Fibroblast of pulmonary artery (primary cell): Measurements from ENCODE around the gene KRTAP2-4.
"Not testable (repeated sequence)": the region's sequence is repeated elsewhere in the genome, so short reads cannot be mapped to it uniquely, and the experiment has no call there.

ENCODE experiments used
- DNase-seq: peaks from one replicate; pipeline ENCODE4 v3.0.0-alpha.2; 2010; ENCODE audit warnings: low read depth
- H3K4me3 ChIP-seq: replicated peaks from 2 replicates; pipeline ENCODE4 v1.5.1; 2011; ENCODE audit warnings: low read depth, mild to moderate bottlenecking, control low read depth, low read length, moderate library complexity
- TF ChIP-seq, protein P1 (sequence below): IDR thresholded peaks from 2 replicates; pipeline ENCODE4 v1.5.1; 2011; ENCODE audit warnings: mild to moderate bottlenecking, control low read depth, low read length, inconsistent platforms; ENCODE audit errors: missing control alignments

Gene KRTAP2-4

GRCh38 chr17:41065829-41066624 lies at the start of gene KRTAP2-4:
Gene KRTAP2-4 (minus strand): TSS chr17:41065879. CDS start chr17:41065845, 34 bp downstream.
- DNase-seq = peak; percentile 49
- TF ChIP-seq, protein P1, sequence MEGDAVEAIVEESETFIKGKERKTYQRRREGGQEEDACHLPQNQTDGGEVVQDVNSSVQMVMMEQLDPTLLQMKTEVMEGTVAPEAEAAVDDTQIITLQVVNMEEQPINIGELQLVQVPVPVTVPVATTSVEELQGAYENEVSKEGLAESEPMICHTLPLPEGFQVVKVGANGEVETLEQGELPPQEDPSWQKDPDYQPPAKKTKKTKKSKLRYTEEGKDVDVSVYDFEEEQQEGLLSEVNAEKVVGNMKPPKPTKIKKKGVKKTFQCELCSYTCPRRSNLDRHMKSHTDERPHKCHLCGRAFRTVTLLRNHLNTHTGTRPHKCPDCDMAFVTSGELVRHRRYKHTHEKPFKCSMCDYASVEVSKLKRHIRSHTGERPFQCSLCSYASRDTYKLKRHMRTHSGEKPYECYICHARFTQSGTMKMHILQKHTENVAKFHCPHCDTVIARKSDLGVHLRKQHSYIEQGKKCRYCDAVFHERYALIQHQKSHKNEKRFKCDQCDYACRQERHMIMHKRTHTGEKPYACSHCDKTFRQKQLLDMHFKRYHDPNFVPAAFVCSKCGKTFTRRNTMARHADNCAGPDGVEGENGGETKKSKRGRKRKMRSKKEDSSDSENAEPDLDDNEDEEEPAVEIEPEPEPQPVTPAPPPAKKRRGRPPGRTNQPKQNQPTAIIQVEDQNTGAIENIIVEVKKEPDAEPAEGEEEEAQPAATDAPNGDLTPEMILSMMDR = no peak
- no peak within 1 kb of the TSS for H3K4me3 ChIP-seq

- TF ChIP-seq, protein P1 = no peak
- DNase-seq = no peak
- H3K4me3 ChIP-seq = no peak overlapping the region
These were observed 45.6 kb upstream of the KRTAP2-4 start for GRCh38 chr17:41111151-41111885.

DNA sequence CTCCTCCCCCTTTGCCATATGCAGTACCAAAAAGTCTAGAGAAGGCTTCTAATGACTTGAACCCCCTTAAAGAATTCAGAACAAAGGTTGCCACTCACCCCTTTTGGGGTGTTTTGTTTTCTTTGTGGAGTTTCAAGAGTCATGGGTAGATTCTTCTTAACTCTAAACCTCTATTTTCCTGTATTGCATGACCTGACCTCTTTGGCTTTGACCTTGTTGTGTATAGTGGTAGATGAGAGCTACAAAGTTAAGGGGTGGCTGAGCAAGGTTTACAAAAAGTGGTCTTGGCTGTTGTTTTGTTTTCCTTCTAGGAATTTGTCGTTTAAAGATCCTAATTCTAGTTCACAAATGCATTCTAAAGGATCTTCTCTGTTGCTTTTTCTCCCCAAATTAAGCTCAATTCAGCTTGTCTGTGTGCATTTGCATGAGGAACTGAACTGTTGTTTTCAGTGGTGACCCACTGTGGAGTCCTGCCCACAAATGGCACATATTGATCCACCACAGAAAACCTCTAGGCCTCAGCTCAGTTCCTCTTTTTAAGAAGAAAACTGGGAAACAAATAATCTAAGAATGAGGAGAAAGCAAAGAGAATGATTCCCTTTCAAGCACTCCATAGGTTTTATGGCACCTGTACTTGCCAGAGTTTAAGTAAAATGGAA lies 43.2 kb upstream of the KRTAP2-4 start:
- DNase-seq = not testable (repeated sequence)

GRCh38 chr17:41107941-41108450 lies 42.3 kb upstream of the KRTAP2-4 start:
- DNase-seq = no peak
- no peak overlapping the region for H3K4me3 ChIP-seq
- TF ChIP-seq, protein P1 = no peak

More for the DNA sequence above, 43.2 kb upstream of the KRTAP2-4 start:
- H3K4me3 ChIP-seq = not testable (repeated sequence)

DNA sequence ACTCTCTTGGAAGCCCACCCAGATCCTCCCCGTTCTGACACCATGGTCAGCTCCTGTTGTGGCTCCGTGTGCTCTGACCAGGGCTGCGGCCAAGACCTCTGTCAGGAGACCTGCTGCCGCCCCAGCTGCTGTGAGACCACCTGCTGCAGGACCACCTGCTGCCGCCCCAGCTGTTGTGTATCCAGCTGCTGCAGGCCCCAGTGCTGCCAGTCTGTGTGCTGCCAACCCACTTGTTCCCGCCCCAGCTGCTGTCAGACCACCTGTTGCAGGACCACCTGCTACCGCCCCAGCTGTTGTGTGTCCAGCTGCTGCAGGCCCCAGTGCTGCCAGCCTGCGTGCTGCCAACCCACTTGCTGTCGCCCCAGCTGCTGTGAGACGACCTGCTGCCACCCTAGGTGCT lies 39.7 kb upstream of the KRTAP2-4 start, which contains the start of gene KRTAP4-9:
TSS of gene KRTAP4-9 (plus strand) at position 43 of the 400 bp plus-strand sequence. CDS start at position 43, 0 bp downstream.
- not testable (repeated sequence) for H3K4me3 ChIP-seq, DNase-seq

DNA sequence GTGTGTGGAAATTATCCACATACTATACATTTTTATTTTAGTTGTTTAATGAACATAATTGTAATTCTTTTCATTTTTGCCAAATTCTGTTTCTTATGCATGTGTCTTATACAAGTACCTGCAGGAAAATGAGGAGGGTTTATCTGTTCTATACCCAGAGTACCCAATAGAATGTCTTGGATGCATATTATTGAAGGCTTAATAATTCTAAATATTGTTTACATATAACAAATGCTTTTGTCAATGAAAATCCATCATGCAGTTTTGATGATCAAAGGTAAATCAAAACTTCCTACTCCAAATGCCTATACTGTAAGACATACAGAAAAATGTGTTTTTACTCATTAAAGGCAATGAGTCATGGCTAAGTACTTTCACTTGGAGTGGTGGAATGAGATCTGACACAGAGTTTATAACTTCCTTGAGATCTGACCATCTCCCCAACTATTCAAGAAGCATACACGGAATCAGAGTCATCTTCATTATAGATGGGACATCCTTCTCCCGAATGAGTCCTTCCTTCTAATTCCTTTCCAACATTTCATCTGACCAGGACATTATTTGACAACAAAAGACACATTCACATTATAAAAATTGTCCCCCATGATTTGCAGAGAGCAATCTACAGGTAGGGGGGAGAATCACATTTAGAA lies 38.8 kb upstream of the KRTAP2-4 start:
- not testable (repeated sequence) for DNase-seq

DNA sequence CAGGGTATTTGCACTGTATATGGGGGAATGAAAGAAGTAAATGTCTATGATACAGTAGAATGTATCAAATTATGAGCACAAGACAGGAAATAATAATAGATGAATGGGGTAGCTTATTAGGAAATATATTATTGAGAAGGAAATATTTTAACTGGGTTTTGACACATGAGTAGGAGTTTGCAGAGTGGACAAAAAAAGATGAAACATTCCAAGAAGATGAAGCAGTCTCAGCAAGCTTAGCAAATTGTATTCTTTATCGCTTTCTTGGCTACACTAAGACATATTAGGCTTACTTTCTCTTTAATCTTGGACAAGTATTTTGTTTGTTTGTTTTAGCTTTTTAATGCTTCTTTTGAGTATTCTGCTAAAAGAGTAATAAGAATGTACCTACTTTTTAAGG lies 38.2 kb upstream of the KRTAP2-4 start:
- TF ChIP-seq, protein P1 = no peak

More for the DNA sequence above, 38.8 kb upstream of the KRTAP2-4 start:
- H3K4me3 ChIP-seq = not testable (repeated sequence)

More for the DNA sequence above, 38.2 kb upstream of the KRTAP2-4 start:
- H3K4me3 ChIP-seq = no peak overlapping the region
- no peak for DNase-seq
